ENCODE data around the gene UBN2. TPM values are rescaled to one million over a fixed set of nuclear protein-coding genes. Genes with fewer than 3 reads are reported as not detected.

Gene UBN2
- total RNA-seq, 1 donor from 2014 or later, result 5.0 TPM

- TF ChIP-seq, protein P1, sequence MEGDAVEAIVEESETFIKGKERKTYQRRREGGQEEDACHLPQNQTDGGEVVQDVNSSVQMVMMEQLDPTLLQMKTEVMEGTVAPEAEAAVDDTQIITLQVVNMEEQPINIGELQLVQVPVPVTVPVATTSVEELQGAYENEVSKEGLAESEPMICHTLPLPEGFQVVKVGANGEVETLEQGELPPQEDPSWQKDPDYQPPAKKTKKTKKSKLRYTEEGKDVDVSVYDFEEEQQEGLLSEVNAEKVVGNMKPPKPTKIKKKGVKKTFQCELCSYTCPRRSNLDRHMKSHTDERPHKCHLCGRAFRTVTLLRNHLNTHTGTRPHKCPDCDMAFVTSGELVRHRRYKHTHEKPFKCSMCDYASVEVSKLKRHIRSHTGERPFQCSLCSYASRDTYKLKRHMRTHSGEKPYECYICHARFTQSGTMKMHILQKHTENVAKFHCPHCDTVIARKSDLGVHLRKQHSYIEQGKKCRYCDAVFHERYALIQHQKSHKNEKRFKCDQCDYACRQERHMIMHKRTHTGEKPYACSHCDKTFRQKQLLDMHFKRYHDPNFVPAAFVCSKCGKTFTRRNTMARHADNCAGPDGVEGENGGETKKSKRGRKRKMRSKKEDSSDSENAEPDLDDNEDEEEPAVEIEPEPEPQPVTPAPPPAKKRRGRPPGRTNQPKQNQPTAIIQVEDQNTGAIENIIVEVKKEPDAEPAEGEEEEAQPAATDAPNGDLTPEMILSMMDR (IDR thresholded peaks at IDR 0.05; ENCODE audit: insufficient read depth, low read length, severe bottlenecking), result no peak
- Histone ChIP-seq H3K27me3 (ENCODE audit: control insufficient read depth, insufficient read depth, low read length) (no peaks in the 10 kb centered on the region), H3K36me3 (ENCODE audit: control insufficient read depth, insufficient read depth, low read length) (peaks cover 6% of the 10 kb centered on the region), H3K4me3 (ENCODE audit: low read depth, low read length) (no peak overlapping the region)
- FAIRE-seq (no peak), DNase-seq (ENCODE audit: low read depth) (no peak)
Observed at GRCh38 chr7:139254728-139255127, 23.7 kb downstream of the UBN2 start.

DNA sequence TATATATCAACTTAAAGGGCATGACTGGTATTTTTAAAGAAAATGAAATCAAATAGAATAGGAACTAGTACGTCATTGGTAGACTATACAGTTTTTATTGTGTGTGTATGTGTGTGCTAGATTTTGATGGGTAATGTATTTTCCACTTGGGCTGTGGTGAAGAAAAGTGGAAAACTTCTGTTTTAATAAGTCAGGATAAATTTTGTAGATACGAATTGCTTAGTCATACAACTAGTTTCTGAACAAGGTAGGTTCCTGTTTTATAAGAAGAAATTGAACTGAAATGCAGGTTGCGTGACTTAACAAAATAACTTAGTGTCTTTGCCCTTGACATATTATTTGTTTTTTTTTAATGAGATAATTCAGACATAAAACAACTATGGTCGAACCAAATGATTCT lies 24.3 kb downstream of the UBN2 start:
- Histone ChIP-seq H3K36me3 (ENCODE audit: control insufficient read depth, insufficient read depth, low read length) (peaks cover 4% of the 10 kb centered on the region), H3K27me3 (ENCODE audit: control insufficient read depth, insufficient read depth, low read length) (no peaks in the 10 kb centered on the region), H3K4me3 (ENCODE audit: low read depth, low read length) (no peak overlapping the region)
- no peak for FAIRE-seq
- no peak for DNase-seq (ENCODE audit: low read depth)
- TF ChIP-seq, protein P1 (IDR thresholded peaks at IDR 0.05; ENCODE audit: insufficient read depth, low read length, severe bottlenecking), result no peak

DNA sequence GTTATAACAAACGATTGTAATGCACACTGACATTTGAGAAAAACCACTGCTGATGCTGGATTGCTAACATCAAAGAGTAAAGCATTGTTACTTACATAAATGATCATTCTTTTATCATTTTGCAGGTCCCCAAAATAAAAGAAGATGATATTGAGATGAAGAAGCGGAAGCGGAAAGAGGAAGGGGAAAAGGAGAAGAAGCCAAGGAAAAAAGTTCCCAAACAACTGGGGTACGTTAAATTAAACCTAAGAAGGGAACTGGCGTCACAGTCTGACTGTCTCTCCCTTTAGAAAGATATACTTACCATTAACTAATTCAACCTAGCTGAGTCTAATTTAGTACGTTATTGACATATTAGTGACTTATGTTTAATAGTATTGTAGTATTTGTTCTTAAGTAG lies 28.1 kb downstream of the UBN2 start:
- DNase-seq (ENCODE audit: low read depth) (no peak), FAIRE-seq (no peak)
- no peak overlapping the region for H3K4me3 ChIP-seq (ENCODE audit: low read depth, low read length)
- TF ChIP-seq, protein P1 (IDR thresholded peaks at IDR 0.05; ENCODE audit: insufficient read depth, low read length, severe bottlenecking), result no peak
- no peaks in the 10 kb centered on the region for H3K27me3 ChIP-seq (ENCODE audit: control insufficient read depth, insufficient read depth, low read length)
- peaks cover 5% of the 10 kb centered on the region for H3K36me3 ChIP-seq (ENCODE audit: control insufficient read depth, insufficient read depth, low read length)

DNA sequence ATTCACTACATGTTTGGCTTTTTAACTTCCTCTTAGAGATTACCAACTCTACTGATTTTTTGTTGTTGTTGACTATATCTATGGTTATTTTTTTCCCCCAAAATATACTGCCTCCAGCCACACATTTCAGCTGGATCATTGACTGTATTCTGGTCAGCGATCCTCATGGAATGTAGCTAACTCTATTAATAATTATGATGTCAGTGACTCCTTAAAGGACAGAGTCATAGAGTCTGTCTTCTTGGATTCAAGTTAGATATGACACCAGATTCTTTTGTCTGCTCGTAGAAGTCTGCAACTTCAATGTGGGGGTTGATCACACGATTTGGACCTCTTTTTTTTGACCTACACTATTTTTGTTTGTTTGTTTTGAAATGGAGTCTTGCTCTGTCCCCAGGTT lies 33.2 kb downstream of the UBN2 start:
- Histone ChIP-seq H3K36me3 (ENCODE audit: control insufficient read depth, insufficient read depth, low read length) (peaks cover 6% of the 10 kb centered on the region), H3K4me3 (ENCODE audit: low read depth, low read length) (no peak overlapping the region), H3K27me3 (ENCODE audit: control insufficient read depth, insufficient read depth, low read length) (no peaks in the 10 kb centered on the region)
- DNase-seq (ENCODE audit: low read depth) (no peak), FAIRE-seq (no peak)
- TF ChIP-seq, protein P1 (IDR thresholded peaks at IDR 0.05; ENCODE audit: insufficient read depth, low read length, severe bottlenecking), result no peak

DNA sequence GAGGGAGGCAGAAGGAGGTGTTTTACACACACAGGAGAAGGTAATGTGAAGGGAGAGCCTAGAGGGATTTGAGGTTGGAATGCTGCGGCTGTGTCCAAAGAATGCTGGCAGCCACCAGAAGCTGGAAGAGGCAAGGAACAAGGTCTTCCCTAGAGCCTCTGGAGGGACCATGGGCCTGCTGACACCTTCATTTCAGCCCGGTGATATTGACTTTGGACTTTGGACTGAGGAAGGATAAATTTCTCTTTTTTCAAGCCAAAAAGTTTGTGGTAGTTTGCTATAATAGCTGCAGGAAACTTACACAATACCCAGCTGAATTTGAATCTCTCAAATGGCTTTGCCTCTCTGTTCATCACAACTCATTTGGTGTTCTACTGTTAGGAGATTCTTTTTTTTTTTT lies 34.6 kb downstream of the UBN2 start:
- Histone ChIP-seq H3K4me3 (ENCODE audit: low read depth, low read length) (no peak overlapping the region), H3K36me3 (ENCODE audit: control insufficient read depth, insufficient read depth, low read length) (peaks cover 6% of the 10 kb centered on the region), H3K27me3 (ENCODE audit: control insufficient read depth, insufficient read depth, low read length) (no peaks in the 10 kb centered on the region)
- TF ChIP-seq, protein P1 (IDR thresholded peaks at IDR 0.05; ENCODE audit: insufficient read depth, low read length, severe bottlenecking), result no peak
- FAIRE-seq, result no peak
- DNase-seq (ENCODE audit: low read depth), result no peak

All from bronchial epithelial cell (primary cell).